Ascending aorta (tissue), 2 donors: ENCODE results near the gene ULBP1. TPM values are rescaled to one million over a fixed set of nuclear protein-coding genes. Genes with fewer than 3 reads are reported as not detected.
"Not testable (repeated sequence)": the region's sequence is repeated elsewhere in the genome, so short reads cannot be mapped to it uniquely, and the experiment has no call there.

Experiments
- DNase-seq, 2 donors: peaks; one replicate each; pipeline ENCODE4 v3.0.0-alpha.2; 2019; ENCODE audit warnings: low spot score in 2 of 2
- H3K27ac ChIP-seq, 2 donors: fragments of 200-600 bp; sonication (generic); one replicate each; pipeline ENCODE4 v1.5.1; 2016 to 2017; ENCODE audit warnings: mild to moderate bottlenecking in 1 of 2
- H3K27me3 ChIP-seq: fragments of 200-600 bp; sonication (generic); one replicate; pipeline ENCODE4 v1.5.1; 2017
- H3K36me3 ChIP-seq, 2 donors: fragments of 200-600 bp; sonication (generic); one replicate each; pipeline ENCODE4 v1.5.1; 2016
- H3K4me1 ChIP-seq, 2 donors: fragments of 200-600 bp; sonication (generic); one replicate each; pipeline ENCODE4 v1.5.1; 2016 to 2017; ENCODE audit warnings: mild to moderate bottlenecking in 1 of 2
- H3K4me3 ChIP-seq, 2 donors: fragments of 200-600 bp; sonication (generic); one replicate each; pipeline ENCODE4 v1.5.1; 2016 to 2017; ENCODE audit warnings: mild to moderate bottlenecking in 1 of 2
- H3K9me3 ChIP-seq, 2 donors: fragments of 200-600 bp; sonication (generic); one replicate each; pipeline ENCODE4 v1.5.1; 2016
- intact Hi-C: fragments of 100-400 bp; cut with DNase I; formaldehyde crosslinking; loops from one replicate; pipeline ENCODE4 v1.15.1; 2023
- total RNA-seq: library from RNA; depleted of rRNA; stranded (reverse); fragments of >200 nt; gene quantifications from one replicate; pipeline ENCODE4 v1.1.0, GENCODE V29; 2016
- TF ChIP-seq, protein P1 (sequence below), 3 experiments: fragments of 200-600 bp in 2 of 3; fragments of 450-650 bp in 1 of 3; sonication (generic) in 2 of 3; IDR thresholded peaks; one replicate each; pipeline ENCODE4 v1.5.1; 2016 to 2019; ENCODE audit warnings: antibody characterized with exemption in 3 of 3, mild to moderate bottlenecking in 1 of 3, moderate library complexity in 1 of 3

Gene ULBP1
- total RNA-seq, 1 donor from 2014 or later = 3.8 TPM

DNA sequence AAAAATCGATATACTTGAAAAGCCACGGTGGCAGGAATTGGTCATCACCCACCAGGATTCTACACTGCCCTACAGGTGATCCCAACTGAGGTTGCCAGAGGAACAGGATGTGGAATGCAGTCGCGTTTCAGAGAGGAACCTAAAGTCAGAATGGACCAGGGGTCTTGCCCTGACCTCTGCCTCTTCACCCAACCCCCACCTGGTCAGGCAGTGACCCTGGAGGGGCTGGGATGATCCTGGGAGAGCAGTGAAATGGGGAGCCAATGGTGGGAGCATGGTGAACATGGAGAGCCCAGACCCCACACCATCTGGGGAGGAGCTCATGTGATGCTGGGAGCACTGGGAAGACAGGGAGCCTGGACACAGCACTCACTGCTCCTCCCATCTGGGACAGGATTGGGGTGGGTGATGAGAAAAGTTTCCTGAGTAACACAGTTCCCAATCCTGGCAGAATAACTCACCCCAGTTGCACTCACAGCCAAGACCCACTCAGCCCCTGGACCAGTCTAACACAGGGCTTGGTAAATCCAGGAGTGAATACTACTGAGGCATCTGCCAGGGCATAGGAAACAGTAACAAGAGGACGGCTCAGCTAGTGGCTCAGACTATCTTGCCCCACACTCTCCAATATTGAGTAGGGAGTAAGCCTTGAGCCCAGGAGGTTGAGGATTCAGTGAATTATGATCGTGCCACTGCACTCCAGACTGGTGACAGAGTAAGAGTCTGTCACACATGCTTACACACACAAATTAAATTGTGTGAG lies 23.7 kb upstream of the ULBP1 start:
- no peaks in the 10 kb centered on the region for H3K9me3 ChIP-seq
- intact Hi-C loops = loop anchor here (5.0 kb wide), 1 partner anchor 127 kb away; the partner anchor contains the start of gene ULBP3
- H3K4me1 ChIP-seq = peaks cover 0 to 21% of the 10 kb centered on the region in 2 donors
- H3K27ac ChIP-seq = no peak overlapping the region
- peaks cover 28% of the 10 kb centered on the region for H3K27me3 ChIP-seq
- TF ChIP-seq, protein P1, sequence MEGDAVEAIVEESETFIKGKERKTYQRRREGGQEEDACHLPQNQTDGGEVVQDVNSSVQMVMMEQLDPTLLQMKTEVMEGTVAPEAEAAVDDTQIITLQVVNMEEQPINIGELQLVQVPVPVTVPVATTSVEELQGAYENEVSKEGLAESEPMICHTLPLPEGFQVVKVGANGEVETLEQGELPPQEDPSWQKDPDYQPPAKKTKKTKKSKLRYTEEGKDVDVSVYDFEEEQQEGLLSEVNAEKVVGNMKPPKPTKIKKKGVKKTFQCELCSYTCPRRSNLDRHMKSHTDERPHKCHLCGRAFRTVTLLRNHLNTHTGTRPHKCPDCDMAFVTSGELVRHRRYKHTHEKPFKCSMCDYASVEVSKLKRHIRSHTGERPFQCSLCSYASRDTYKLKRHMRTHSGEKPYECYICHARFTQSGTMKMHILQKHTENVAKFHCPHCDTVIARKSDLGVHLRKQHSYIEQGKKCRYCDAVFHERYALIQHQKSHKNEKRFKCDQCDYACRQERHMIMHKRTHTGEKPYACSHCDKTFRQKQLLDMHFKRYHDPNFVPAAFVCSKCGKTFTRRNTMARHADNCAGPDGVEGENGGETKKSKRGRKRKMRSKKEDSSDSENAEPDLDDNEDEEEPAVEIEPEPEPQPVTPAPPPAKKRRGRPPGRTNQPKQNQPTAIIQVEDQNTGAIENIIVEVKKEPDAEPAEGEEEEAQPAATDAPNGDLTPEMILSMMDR (IDR thresholded peaks at IDR 0.05) = no peak
- DNase-seq = peak in 1 of 2 donors; percentile 51
- H3K4me3 ChIP-seq = no peak overlapping the region
- H3K36me3 ChIP-seq = no peaks in the 10 kb centered on the region

DNA sequence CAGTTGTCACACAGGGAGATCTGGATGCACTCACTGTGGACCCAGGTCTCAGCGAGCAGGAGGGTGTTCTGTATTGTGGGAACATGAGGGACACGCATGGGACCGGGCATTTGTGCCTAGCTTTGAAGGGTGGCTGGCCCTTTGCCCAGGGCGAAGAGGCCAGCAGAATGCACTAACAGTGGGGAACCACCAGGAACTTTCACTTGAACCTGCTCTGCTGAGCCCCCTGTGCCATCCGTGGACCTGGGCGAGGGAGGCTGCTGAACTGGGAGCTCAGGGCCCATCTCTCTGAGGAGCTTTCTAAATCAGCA lies 23.1 kb upstream of the ULBP1 start:
- H3K9me3 ChIP-seq = no peaks in the 10 kb centered on the region
- H3K4me1 ChIP-seq = peaks cover 0 to 21% of the 10 kb centered on the region in 2 donors
- no peaks in the 10 kb centered on the region for H3K36me3 ChIP-seq
- no peak overlapping the region for H3K4me3 ChIP-seq
- no peak overlapping the region for H3K27ac ChIP-seq
- peak in 1 of 2 donors; percentile 57 for DNase-seq
- intact Hi-C loops = loop anchor here (5.0 kb wide), 1 partner anchor 127 kb away; the partner anchor contains the start of gene ULBP3
- TF ChIP-seq, protein P1 (IDR thresholded peaks at IDR 0.05) = no peak
- H3K27me3 ChIP-seq = peaks cover 28% of the 10 kb centered on the region

DNA sequence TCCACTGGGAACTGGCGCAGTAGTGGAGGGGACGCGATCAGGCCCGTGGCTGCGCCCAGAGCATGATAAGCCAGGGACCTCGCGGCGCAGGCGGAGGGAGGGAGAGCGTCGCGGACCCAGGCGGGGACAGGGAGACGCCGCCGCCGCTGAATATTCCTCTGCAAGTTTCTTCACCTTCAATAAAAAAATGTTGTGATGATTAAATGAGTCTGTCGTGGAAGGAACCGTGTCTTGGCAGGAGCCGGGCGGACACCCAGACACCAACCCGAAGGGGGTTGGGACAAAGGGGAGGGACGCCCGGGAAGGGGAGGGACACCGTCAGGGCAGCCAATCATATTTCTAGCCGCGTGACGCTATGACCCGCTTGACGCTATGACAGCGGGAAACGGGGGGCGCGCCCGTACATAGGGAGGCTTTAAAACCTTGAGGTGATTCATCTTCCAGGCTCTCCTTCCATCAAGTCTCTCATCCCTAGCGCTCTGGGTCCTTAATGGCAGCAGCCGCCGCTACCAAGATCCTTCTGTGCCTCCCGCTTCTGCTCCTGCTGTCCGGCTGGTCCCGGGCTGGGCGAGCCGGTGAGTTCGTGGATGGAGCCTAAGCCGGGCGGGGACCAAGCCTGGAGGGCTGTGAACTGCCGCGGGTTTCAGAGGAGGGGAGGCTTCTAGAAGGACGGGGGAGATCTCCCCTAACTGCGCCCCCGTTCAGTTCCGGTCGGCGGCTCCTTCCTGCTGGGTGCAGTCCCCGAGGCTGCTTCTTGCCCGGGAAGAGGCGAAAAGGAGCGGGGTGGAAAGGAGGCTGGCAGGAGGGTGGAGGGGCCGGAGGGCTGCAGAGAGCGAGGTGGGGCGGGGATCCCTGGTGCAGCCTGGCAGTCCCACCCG lies 21.9 kb upstream of the ULBP1 start, which contains the start of gene ULBP2:
Gene ULBP2 (plus strand): TSS at position 432 of the 878 bp plus-strand sequence. CDS start 59 bp downstream, at position 491.
- Histone ChIP-seq H3K4me1 (peaks cover 0 to 21% of the 10 kb centered on the region in 2 donors), H3K9me3 (no peaks in the 10 kb centered on the region), H3K36me3 (no peaks in the 10 kb centered on the region), H3K27me3 (peaks cover 28% of the 10 kb centered on the region), H3K27ac (no peak within 1 kb of the TSS), H3K4me3 (peak within 1 kb of the TSS; percentile 47 to 65)
- TF ChIP-seq, protein P1 (IDR thresholded peaks at IDR 0.05) = no peak
- intact Hi-C loops = loop anchor here (5.0 kb wide), 1 partner anchor 125 kb away; the partner anchor contains the start of gene ULBP3
- DNase-seq = peak; percentile 74 to 93

DNA sequence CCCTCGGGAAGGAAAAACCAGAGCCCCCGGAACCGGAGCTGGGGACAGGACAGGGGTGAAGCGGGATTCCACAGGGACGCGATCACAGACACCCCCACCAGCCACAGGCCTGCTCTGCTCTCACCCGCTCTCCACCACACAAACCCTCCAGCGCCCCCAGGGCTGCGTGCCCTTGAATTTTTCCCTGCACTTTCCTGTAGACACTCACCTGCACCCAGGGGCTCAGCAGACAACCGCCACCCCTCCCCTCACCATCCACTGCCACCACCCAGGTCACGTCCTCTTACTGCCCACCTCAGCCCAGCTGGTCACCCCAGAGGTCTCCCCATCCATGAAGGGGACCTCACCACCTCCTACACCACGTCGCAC lies 21.3 kb upstream of the ULBP1 start:
- peak overlapping the region; percentile 47 to 65 for H3K4me3 ChIP-seq
- intact Hi-C loops = loop anchor here (5.0 kb wide), 1 partner anchor 125 kb away; the partner anchor contains the start of gene ULBP3
- peaks cover 0 to 21% of the 10 kb centered on the region in 2 donors for H3K4me1 ChIP-seq
- TF ChIP-seq, protein P1 (IDR thresholded peaks at IDR 0.05) = no peak
- H3K36me3 ChIP-seq = no peaks in the 10 kb centered on the region
- no peaks in the 10 kb centered on the region for H3K9me3 ChIP-seq
- DNase-seq = peak in 1 of 2 donors; percentile 62
- H3K27me3 ChIP-seq = peaks cover 21% of the 10 kb centered on the region
- H3K27ac ChIP-seq = no peak overlapping the region

DNA sequence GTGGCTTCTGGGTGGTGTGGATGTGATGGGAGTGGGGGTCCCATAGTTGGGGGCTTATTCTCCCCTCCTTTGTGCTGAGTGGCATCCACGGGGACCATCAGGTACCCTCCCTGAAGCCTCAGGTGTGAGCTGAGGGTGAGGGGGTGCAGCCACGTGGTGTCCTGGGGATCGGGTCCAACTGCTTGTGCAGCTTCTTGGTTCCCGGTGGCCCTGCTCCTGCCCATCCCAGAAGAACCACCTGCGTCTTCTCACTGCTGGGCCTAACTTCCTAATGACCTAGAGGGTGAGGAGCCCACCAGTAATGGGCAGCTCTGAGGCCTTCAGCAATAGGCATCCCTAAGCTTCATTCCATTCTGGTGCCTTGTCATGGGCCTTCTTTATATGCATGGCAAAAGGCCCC lies 20.4 kb upstream of the ULBP1 start:
- not testable (repeated sequence) for H3K9me3 ChIP-seq, H3K4me3 ChIP-seq, H3K36me3 ChIP-seq, H3K27ac ChIP-seq
- intact Hi-C loops = loop anchor here (5.0 kb wide), 1 partner anchor 124 kb away; the partner anchor contains the start of gene ULBP3
- DNase-seq = peak in 1 of 2 donors; percentile 50
- peaks cover 0 to 18% of the 10 kb centered on the region in 2 donors for H3K4me1 ChIP-seq
- H3K27me3 ChIP-seq = peaks cover 15% of the 10 kb centered on the region

DNA sequence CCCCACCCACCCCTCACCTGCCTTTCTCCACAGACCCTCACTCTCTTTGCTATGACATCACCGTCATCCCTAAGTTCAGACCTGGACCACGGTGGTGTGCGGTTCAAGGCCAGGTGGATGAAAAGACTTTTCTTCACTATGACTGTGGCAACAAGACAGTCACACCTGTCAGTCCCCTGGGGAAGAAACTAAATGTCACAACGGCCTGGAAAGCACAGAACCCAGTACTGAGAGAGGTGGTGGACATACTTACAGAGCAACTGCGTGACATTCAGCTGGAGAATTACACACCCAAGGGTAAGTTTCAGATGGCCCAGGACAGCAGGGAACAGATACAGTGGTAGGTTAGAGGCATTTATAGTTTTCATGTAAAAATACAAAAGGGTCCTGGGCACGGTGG lies 18.5 kb upstream of the ULBP1 start:
- H3K27ac ChIP-seq, intact Hi-C loops, DNase-seq, H3K27me3 ChIP-seq, H3K36me3 ChIP-seq, H3K9me3 ChIP-seq, H3K4me3 ChIP-seq: not testable (repeated sequence)
- peaks cover 0 to 11% of the 10 kb centered on the region in 2 donors for H3K4me1 ChIP-seq

DNA sequence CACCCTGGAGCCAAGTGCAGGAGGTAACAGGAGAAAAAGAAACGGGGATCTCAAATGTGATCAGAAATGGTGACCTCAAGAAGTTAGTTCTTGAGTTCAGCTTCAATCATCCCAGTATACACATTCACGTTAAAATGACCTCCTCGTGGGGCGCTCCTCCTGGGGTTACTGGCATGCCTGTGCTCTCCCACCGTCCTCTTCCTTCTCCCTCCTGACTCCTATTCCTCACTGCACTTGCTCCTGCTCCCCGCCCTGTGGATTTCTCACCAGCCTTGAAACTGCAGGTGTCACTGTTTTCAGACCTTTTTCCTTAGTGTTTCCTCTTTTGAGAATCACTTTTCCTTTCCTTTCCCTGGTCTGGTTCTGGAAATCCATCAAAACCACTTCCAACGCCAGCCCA lies 17.1 kb upstream of the ULBP1 start:
- H3K27me3 ChIP-seq, H3K4me1 ChIP-seq, H3K4me3 ChIP-seq, DNase-seq, intact Hi-C loops, H3K9me3 ChIP-seq, H3K36me3 ChIP-seq, H3K27ac ChIP-seq: not testable (repeated sequence)

DNA sequence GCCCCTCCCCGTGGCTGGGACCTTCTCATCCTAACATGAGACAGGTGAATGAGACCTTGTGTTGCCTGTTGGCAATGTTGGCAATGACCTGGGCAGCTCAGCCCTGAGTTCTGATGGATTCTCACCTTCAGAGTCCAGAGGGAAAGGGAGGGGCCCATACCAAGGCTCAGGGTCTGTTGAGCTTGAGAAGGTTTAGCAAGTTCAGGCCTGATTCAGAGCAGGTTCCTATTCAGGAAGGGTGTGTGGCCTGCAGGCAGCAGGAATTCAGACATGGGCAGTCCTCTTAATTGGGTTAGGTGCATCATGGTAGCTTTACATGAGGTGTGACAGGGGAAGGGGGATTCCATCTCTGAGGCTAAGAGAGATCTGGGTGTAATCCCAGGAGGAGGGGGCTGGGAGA lies 16.2 kb upstream of the ULBP1 start:
- H3K27ac ChIP-seq, H3K4me1 ChIP-seq, H3K4me3 ChIP-seq, H3K36me3 ChIP-seq, DNase-seq, H3K9me3 ChIP-seq, intact Hi-C loops, H3K27me3 ChIP-seq: not testable (repeated sequence)
